ENCODE results near the gene CYB5R3. TPM values are rescaled to one million over a fixed set of nuclear protein-coding genes. Genes with fewer than 3 reads are reported as not detected.
A peak's percentile ranks its signal among the peaks of the same experiment; 100 is the strongest.

Gene CYB5R3
- polyA plus RNA-seq, 1 donor (not counting 4 experiments of a cell fraction or from before 2014, with no cell fraction given): 102 TPM

GRCh38 chr22:42648017-42648367 lies 1.2 kb downstream of the CYB5R3 start:
- H3K27ac ChIP-seq (ENCODE audit: control insufficient read depth, insufficient read depth, low read length): peak overlapping the region; percentile 88
- dilution Hi-C loops (cut with MboI; ENCODE audit: extremely low pct_ligation_motif_present, low sequenced_read_pairs): no loop called here
- DNase-seq (ENCODE audit: low read depth, low spot score): no peak

GRCh38 chr22:42646569-42647525 lies 2.3 kb downstream of the CYB5R3 start:
- dilution Hi-C loops (cut with MboI; ENCODE audit: extremely low pct_ligation_motif_present, low sequenced_read_pairs): no loop called here
- Histone ChIP-seq H3K27ac (ENCODE audit: control insufficient read depth, insufficient read depth, low read length) (peak overlapping the region; percentile 56), H3K36me3 (ENCODE audit: control insufficient read depth in 2 of 2, extremely low read depth in 1 of 2, insufficient read depth in 2 of 2, low read length in 2 of 2) (peaks cover 0 to 2% of the 10 kb centered on the region in 2 experiments), H3K9me1 (ENCODE audit: control insufficient read depth, extremely low read depth, insufficient read depth, low read length) (peaks cover 2% of the 10 kb centered on the region), H3K79me2 (ENCODE audit: control insufficient read depth, insufficient read depth, low read length) (peaks cover 67% of the 10 kb centered on the region), H3K4me3 (ENCODE audit: control insufficient read depth in 2 of 3, extremely low read depth in 1 of 3, insufficient read depth in 2 of 3, low read depth in 1 of 3, low read length in 3 of 3) (peak overlapping the region; percentile 3 to 54 (median 26)), H3K9me3 (ENCODE audit: control insufficient read depth, low read depth, low read length) (no peaks in the 10 kb centered on the region), H4K20me1 (ENCODE audit: control insufficient read depth, extremely low read depth, insufficient read depth, low read length) (no peaks in the 10 kb centered on the region), H2AFZ (ENCODE audit: control insufficient read depth, low read length) (no peak overlapping the region), H3K27me3 (ENCODE audit: control insufficient read depth, extremely low read depth, insufficient read depth, low read length) (no peaks in the 10 kb centered on the region), H3K9ac (ENCODE audit: control insufficient read depth, extremely low read depth, insufficient read depth, low read length) (peak overlapping the region; percentile 70), H3K4me1 (ENCODE audit: control insufficient read depth, extremely low read depth, insufficient read depth, low read length) (peaks cover 46% of the 10 kb centered on the region), H3K4me2 (ENCODE audit: control insufficient read depth, extremely low read depth, insufficient read depth, low read depth, low read length) (peak overlapping the region; percentile 98)
- no peak for DNase-seq (ENCODE audit: low read depth, low spot score)
- no peak for FAIRE-seq
- TF ChIP-seq CTCF (optimal IDR thresholded peaks at IDR 0.05 in 1 of 3, IDR thresholded peaks at IDR 0.05 in 1 of 3, conservative IDR thresholded peaks at IDR 0.05 in 1 of 3; ENCODE audit: extremely low read depth in 1 of 3, insufficient read depth in 2 of 3, low read length in 3 of 3): no peak
- no peak for TF ChIP-seq EZH2 (IDR thresholded peaks at IDR 0.05; ENCODE audit: low read length)

More at GRCh38 chr22:42648017-42648367, 1.2 kb downstream of the CYB5R3 start:
- Histone ChIP-seq H3K4me2 (ENCODE audit: control insufficient read depth, extremely low read depth, insufficient read depth, low read depth, low read length) (peak overlapping the region; percentile 98), H3K27me3 (ENCODE audit: control insufficient read depth, extremely low read depth, insufficient read depth, low read length) (no peaks in the 10 kb centered on the region), H2AFZ (ENCODE audit: control insufficient read depth, low read length) (no peak overlapping the region), H4K20me1 (ENCODE audit: control insufficient read depth, extremely low read depth, insufficient read depth, low read length) (no peaks in the 10 kb centered on the region), H3K9ac (ENCODE audit: control insufficient read depth, extremely low read depth, insufficient read depth, low read length) (peak overlapping the region; percentile 95), H3K9me3 (ENCODE audit: control insufficient read depth, low read depth, low read length) (no peaks in the 10 kb centered on the region), H3K79me2 (ENCODE audit: control insufficient read depth, insufficient read depth, low read length) (peaks cover 57% of the 10 kb centered on the region), H3K4me1 (ENCODE audit: control insufficient read depth, extremely low read depth, insufficient read depth, low read length) (peaks cover 46% of the 10 kb centered on the region), H3K4me3 (ENCODE audit: control insufficient read depth in 2 of 3, extremely low read depth in 1 of 3, insufficient read depth in 2 of 3, low read depth in 1 of 3, low read length in 3 of 3) (peak overlapping the region; percentile 74 to 98 (median 90)), H3K9me1 (ENCODE audit: control insufficient read depth, extremely low read depth, insufficient read depth, low read length) (peaks cover 2% of the 10 kb centered on the region), H3K36me3 (ENCODE audit: control insufficient read depth in 2 of 2, extremely low read depth in 1 of 2, insufficient read depth in 2 of 2, low read length in 2 of 2) (peaks cover 0 to 2% of the 10 kb centered on the region in 2 experiments)
- TF ChIP-seq CTCF (optimal IDR thresholded peaks at IDR 0.05 in 1 of 3, IDR thresholded peaks at IDR 0.05 in 1 of 3, conservative IDR thresholded peaks at IDR 0.05 in 1 of 3; ENCODE audit: extremely low read depth in 1 of 3, insufficient read depth in 2 of 3, low read length in 3 of 3) (no peak), EZH2 (IDR thresholded peaks at IDR 0.05; ENCODE audit: low read length) (no peak)
- no peak for FAIRE-seq

Measured in keratinocyte (primary cell).